MM.1S (cell line): ENCODE measurements around the gene RPGRIP1L.

ENCODE experiments used
- DNase-seq: peaks from one replicate; pipeline ENCODE4 v3.0.0-alpha.2; 2015
- H2AFZ ChIP-seq: fragments of 300-600 bp; sonication (generic); 2 replicates; pipeline ENCODE4 v1.6.0; 2016; ENCODE audit warnings: antibody characterized with exemption, low read length
- H3F3A ChIP-seq: fragments of 300-600 bp; sonication (generic); 2 replicates; pipeline ENCODE4 v1.6.1; 2016; ENCODE audit warnings: mild to moderate bottlenecking, antibody characterized with exemption, low read length, moderate library complexity, mixed read lengths; ENCODE audit not compliant: insufficient read depth
- H3K27ac ChIP-seq: fragments of 300-600 bp; sonication (generic); 2 replicates; pipeline ENCODE4 v1.5.1; 2016; ENCODE audit warnings: mild to moderate bottlenecking, low read length
- H3K27me3 ChIP-seq: fragments of 300-600 bp; sonication (generic); replicated peaks from 2 replicates; pipeline ENCODE4 v1.6.0; 2016; ENCODE audit warnings: low read length; ENCODE audit not compliant: insufficient read depth
- H3K36me3 ChIP-seq: fragments of 300-600 bp; sonication (generic); replicated peaks from 2 replicates; pipeline ENCODE4 v1.6.1; 2016; ENCODE audit warnings: mild to moderate bottlenecking, low read length, mixed read lengths; ENCODE audit not compliant: insufficient read depth
- H3K4me1 ChIP-seq: fragments of 300-600 bp; sonication (generic); 2 replicates; pipeline ENCODE4 v1.6.1; 2016; ENCODE audit warnings: low read length, mixed read lengths
- H3K4me2 ChIP-seq: fragments of 300-600 bp; sonication (generic); 2 replicates; pipeline ENCODE4 v1.6.0; 2016; ENCODE audit warnings: low read depth, low read length
- H3K4me3 ChIP-seq: fragments of 300-600 bp; sonication (generic); 2 replicates; pipeline ENCODE4 v1.5.1; 2016; ENCODE audit warnings: low read length, mixed read lengths
- H3K79me2 ChIP-seq: fragments of 300-600 bp; sonication (generic); 2 replicates; pipeline ENCODE4 v1.6.1; 2016; ENCODE audit warnings: mixed run types, low read length, mixed read lengths
- H3K9ac ChIP-seq: fragments of 300-600 bp; sonication (generic); 2 replicates; pipeline ENCODE4 v1.6.1; 2016; ENCODE audit warnings: low read length, mixed read lengths
- H3K9me2 ChIP-seq: fragments of 300-600 bp; sonication (generic); replicated peaks from 2 replicates; pipeline ENCODE4 v1.6.1; 2016; ENCODE audit warnings: mild to moderate bottlenecking, low read length, mixed read lengths; ENCODE audit not compliant: insufficient read depth
- H3K9me3 ChIP-seq: fragments of 300-600 bp; sonication (generic); replicated peaks from 2 replicates; pipeline ENCODE4 v1.6.1; 2016; ENCODE audit warnings: mild to moderate bottlenecking, low read length, mixed read lengths; ENCODE audit not compliant: insufficient read depth
- H4K20me1 ChIP-seq: fragments of 300-600 bp; sonication (generic); 2 replicates; pipeline ENCODE4 v1.6.1; 2016; ENCODE audit warnings: mild to moderate bottlenecking, low read length, moderate library complexity, mixed read lengths; ENCODE audit not compliant: insufficient read depth
- CTCF ChIP-seq: fragments of 300-600 bp; sonication (generic); IDR thresholded peaks from 2 replicates; pipeline ENCODE4 v1.5.1; 2016; ENCODE audit warnings: antibody characterized with exemption, low read length, mixed read lengths
- EZH2 ChIP-seq: fragments of 300-600 bp; sonication (generic); optimal IDR thresholded peaks from 2 replicates; pipeline ENCODE3; 2017; ENCODE audit warnings: low read depth, mild to moderate bottlenecking, antibody characterized with exemption, low read length, mixed read lengths
- EZH2phosphoT487 ChIP-seq: fragments of 300-600 bp; sonication (generic); IDR thresholded peaks from 2 replicates; pipeline ENCODE4 v1.6.1; 2018; ENCODE audit warnings: antibody characterized with exemption, low read length

Gene RPGRIP1L

GRCh38 chr16:53611179-53611696, 92.4 kb downstream of the RPGRIP1L start:
- Histone ChIP-seq H3K9me2 (no peaks in the 10 kb centered on the region), H3F3A (no peaks in the 10 kb centered on the region), H2AFZ (no peak overlapping the region), H3K79me2 (no peaks in the 10 kb centered on the region), H3K9ac (no peak overlapping the region), H3K36me3 (no peaks in the 10 kb centered on the region), H3K4me2 (no peak overlapping the region), H3K9me3 (no peaks in the 10 kb centered on the region), H3K4me1 (no peaks in the 10 kb centered on the region), H3K4me3 (no peak overlapping the region), H3K27ac (no peak overlapping the region), H4K20me1 (no peaks in the 10 kb centered on the region), H3K27me3 (no peaks in the 10 kb centered on the region)
- TF ChIP-seq EZH2phosphoT487, result no peak
- no peak for TF ChIP-seq EZH2
- no peak for TF ChIP-seq CTCF
- DNase-seq, result no peak

GRCh38 chr16:53609536-53609935, 94.1 kb downstream of the RPGRIP1L start:
- Histone ChIP-seq H4K20me1 (no peaks in the 10 kb centered on the region), H3K9ac (no peak overlapping the region), H2AFZ (no peak overlapping the region), H3K9me2 (no peaks in the 10 kb centered on the region), H3K4me3 (no peak overlapping the region), H3K4me1 (no peaks in the 10 kb centered on the region), H3F3A (no peaks in the 10 kb centered on the region), H3K79me2 (no peaks in the 10 kb centered on the region), H3K27me3 (no peaks in the 10 kb centered on the region), H3K4me2 (no peak overlapping the region), H3K27ac (no peak overlapping the region), H3K36me3 (no peaks in the 10 kb centered on the region), H3K9me3 (no peaks in the 10 kb centered on the region)
- TF ChIP-seq CTCF (no peak), EZH2phosphoT487 (no peak), EZH2 (no peak)
- DNase-seq, result no peak

- H3K4me3 ChIP-seq, result no peak overlapping the region
- H3K4me1 ChIP-seq, result no peaks in the 10 kb centered on the region
- H3K9me2 ChIP-seq, result no peaks in the 10 kb centered on the region
- no peak overlapping the region for H3K4me2 ChIP-seq
- H3K27me3 ChIP-seq, result no peaks in the 10 kb centered on the region
- H3F3A ChIP-seq, result no peaks in the 10 kb centered on the region
- H2AFZ ChIP-seq, result no peak overlapping the region
- no peaks in the 10 kb centered on the region for H3K36me3 ChIP-seq
- no peak overlapping the region for H3K9ac ChIP-seq
- no peaks in the 10 kb centered on the region for H4K20me1 ChIP-seq
- no peak for TF ChIP-seq EZH2
- TF ChIP-seq CTCF, result no peak
- no peak for TF ChIP-seq EZH2phosphoT487
- H3K27ac ChIP-seq, result no peak overlapping the region
- no peaks in the 10 kb centered on the region for H3K9me3 ChIP-seq
- no peaks in the 10 kb centered on the region for H3K79me2 ChIP-seq
- DNase-seq, result no peak
Measured at GRCh38 chr16:53608094-53608493, 95.6 kb downstream of the RPGRIP1L start.
